G401.6 (cell line): ENCODE results near the gene SH3PXD2A.
"Not testable (repeated sequence)": the region's sequence is repeated elsewhere in the genome, so short reads cannot be mapped to it uniquely, and the experiment has no call there.

ENCODE experiments used
- FAIRE-seq: peaks from 2 replicates; lab custom pipeline; 2012; peaks lifted over from hg19 to GRCh38; lab: Jason Lieb, UNC

Gene SH3PXD2A

DNA sequence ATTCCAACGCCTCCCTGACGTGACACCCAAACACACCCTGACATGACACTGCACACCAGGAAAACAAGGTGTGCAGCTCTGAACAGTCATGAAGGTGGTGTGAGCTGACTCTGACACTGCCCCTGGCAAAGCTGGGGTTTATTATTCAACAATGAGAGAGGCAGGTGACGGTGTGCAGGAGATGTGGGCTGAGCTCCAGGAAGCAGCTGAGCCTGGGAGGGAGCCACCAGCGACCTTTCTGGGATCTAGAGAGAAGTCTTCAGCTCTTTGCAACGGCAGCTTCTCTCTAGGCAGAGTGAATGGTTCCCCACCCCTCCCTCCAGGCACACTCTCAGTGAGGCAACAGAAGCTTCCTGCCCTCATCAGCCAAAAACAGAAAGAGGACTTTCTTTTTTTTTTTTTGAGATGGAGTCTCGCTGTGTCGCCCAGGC lies 65.6 kb downstream of the SH3PXD2A start:
- FAIRE-seq = no peak

- FAIRE-seq = no peak
Measured at GRCh38 chr10:103789161-103789560, 66.2 kb downstream of the SH3PXD2A start.

DNA sequence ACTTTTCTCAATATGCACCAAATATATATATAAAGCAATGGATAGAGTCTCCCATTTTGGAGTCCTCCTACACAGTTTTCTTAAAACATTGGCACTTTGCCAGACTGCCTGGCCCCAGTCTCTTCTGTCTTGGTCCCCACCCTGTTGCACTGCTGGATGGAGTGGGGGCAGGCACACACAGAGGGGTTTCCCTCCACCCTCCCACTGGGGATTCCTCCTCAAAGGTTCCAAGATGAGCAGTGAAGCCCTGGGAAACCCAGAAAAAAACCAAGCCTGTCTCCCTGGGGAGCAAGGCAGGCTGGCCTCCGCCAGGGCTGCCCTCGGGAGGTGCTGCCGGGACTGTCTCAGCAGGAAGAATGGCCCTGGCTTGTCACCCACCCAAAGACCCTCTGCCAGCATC lies 68.0 kb downstream of the SH3PXD2A start:
- no peak for FAIRE-seq

- FAIRE-seq = no peak
Measured at GRCh38 chr10:103786020-103786419, 69.4 kb downstream of the SH3PXD2A start.

DNA sequence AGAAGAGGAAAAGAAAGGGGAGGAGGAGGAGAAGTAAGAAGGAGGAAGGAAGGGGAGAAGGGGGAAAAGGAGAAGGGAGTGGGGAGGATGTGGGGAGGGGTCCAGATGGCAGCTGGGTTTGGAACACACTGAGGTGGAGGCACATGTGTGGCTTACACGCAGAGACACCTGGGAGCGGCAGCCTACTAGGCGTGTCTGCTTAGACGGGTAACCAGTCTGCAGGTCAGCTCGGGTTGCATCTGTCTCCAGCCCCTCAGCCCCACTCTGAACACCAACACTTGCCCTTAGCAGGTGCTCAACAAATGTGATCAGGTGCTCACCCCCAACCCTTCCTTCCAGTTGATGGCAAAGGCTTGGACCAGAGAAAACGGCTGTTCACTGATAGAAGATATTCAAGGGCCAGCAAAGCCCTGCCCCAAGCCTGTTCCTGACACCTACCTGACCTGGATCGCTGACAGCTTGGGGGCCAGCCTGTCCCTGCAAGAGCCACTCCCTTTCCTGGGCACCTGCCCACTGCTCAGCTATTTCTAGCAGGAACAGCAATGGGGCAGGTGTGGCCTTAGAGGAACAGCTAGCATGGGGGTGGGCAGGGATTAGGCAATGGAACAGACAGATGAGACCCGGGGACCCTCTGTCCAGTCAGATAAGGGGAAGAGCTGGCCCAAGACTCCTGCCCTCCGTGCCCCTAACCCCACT lies 70.5 kb downstream of the SH3PXD2A start:
- FAIRE-seq = no peak

- FAIRE-seq = no peak
Measured at GRCh38 chr10:103784089-103784488, 71.3 kb downstream of the SH3PXD2A start.

- no peak for FAIRE-seq
Measured at GRCh38 chr10:103783681-103784080, 71.7 kb downstream of the SH3PXD2A start.

GRCh38 chr10:103781329-103782061 lies 73.9 kb downstream of the SH3PXD2A start:
- no peak for FAIRE-seq

- FAIRE-seq = no peak
Measured at GRCh38 chr10:103780242-103781149, 74.9 kb downstream of the SH3PXD2A start.

- no peak for FAIRE-seq
Measured at GRCh38 chr10:103778358-103779139, 76.8 kb downstream of the SH3PXD2A start.

GRCh38 chr10:103776878-103777591 lies 78.3 kb downstream of the SH3PXD2A start:
- no peak for FAIRE-seq

- no peak for FAIRE-seq
Measured at GRCh38 chr10:103775776-103776175, 79.6 kb downstream of the SH3PXD2A start.

- not testable (repeated sequence) for FAIRE-seq
Measured at GRCh38 chr10:103772846-103773245, 82.5 kb downstream of the SH3PXD2A start.

DNA sequence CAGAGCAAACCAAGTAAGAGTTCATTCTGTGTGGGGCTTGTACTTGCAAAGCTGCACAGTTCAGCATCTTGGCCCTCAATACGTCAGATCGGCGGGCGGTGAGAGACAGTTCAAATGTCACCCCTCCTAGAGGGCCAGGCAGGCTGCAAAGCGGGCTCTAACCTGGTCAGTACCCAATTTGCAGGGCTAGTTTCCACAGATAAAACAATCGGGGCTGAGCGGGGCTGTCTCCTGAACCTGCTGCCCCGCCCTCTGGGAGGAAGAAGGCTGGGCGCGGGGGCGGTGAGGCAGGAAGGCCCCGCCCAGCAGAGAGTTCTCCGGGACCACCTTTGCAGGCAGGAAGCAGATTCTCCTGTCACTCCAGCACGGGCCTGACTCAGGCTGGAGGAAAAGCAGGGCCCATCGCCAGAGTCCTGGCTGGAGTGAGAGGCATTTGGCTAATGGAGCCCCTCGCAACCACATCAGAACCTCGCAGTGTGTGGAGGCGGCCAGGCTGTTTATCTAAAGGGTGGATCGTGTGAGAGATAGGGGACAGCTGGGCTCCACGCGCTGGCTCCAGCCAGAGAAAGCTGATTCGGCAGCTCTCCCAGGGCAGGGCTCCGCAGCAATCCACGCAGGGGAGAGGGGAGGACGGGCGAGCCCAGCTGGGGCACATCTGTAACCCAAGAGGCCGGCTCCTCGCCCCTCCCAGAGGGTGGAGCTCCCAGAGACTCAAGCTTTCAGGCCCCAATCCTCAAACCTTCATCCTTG lies 83.1 kb downstream of the SH3PXD2A start:
- FAIRE-seq = no peak

DNA sequence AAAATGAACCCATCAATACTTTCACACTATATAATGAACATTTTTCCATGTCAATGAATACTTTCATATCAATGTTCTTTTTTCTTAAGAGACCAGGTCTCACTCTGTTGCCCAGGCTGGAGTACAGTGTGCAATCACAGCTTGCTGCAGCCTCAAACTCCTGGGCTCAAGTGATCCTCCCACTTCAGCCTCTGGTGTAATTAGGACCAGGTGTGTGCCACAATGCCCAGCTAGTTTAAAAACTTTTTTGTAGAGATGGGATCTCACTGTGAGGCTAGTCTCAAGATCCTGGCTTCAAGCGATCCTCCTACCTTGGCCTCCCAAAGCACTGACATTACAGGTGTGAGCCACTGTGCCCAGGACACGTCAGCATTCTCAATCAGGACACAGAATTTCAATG lies 85.2 kb downstream of the SH3PXD2A start:
- FAIRE-seq = no peak

GRCh38 chr10:103769176-103769575 lies 86.2 kb downstream of the SH3PXD2A start:
- FAIRE-seq = no peak

DNA sequence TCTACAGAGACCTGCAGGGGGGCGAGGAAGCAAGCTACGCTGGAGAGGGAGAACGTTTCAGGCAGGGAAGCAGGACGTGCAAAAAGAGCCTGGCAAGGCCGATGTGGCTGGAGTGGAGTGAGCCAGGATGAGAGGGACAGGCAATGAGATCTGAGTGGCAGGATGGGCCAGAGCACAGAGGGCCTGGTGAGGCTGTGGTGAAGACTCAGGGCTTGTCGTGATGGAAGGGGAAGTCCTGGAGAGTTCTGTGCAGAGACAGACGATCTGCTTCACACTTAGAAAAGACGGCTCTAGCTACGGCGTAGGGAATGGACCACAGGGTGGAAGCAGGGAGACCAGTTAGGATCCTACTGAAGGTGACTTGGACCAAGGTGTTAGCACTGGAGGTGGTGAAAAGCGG lies 87.0 kb downstream of the SH3PXD2A start:
- no peak for FAIRE-seq

DNA sequence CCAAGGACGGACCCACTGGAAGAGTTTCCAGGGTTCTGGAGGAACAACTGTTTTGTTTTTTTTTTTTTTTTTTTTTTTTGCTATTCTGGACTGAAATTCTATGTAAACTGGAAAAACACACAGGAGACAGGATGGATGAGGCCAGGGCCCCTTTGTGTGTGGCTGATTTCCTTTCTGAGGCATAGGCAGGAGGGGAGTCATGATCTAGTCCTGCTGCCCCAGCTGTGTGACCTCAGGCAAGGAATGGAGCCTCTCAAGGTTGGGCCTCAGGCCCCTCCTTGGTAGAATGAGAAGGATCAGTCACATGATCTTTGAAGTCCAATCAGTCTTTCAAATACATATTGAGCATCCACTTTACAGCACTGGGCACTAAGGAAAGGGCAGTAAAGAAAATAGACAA lies 87.6 kb downstream of the SH3PXD2A start:
- FAIRE-seq = no peak

DNA sequence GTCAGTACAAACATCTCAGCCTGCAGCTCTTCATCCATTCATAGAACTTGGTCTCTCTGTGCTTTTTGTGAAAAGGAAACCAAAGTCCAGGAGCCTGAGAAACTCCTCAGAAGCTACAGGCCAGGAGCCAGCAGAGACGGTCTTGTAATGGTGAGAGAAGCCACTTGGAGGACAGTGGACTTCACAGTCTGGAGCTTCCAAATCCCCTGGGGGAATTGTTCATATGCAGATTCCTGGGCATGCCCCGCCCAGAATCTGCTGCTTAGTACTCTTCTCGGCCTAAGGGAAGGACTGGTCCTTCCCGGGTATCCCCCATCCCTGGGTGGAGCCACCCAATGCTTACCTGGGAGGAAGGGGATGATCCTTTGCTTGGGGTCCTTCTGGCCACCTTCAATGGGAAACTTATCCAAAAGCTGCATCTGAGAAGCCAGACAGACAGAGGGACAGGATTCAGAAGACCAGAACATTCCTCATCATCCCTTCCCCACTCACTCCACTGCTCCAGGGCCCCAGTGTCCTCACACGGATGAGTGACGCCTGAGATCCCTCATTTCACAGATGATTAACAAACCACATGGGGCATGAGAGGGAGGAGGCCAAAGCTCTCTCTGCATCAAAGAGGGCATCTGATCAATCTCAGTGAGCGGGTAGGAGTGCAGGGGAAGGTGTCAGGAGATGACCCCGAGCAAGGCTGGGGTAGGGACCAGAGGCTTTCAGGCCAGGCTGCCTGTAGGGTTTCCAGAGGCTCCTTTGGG lies 88.4 kb downstream of the SH3PXD2A start:
- FAIRE-seq = no peak

DNA sequence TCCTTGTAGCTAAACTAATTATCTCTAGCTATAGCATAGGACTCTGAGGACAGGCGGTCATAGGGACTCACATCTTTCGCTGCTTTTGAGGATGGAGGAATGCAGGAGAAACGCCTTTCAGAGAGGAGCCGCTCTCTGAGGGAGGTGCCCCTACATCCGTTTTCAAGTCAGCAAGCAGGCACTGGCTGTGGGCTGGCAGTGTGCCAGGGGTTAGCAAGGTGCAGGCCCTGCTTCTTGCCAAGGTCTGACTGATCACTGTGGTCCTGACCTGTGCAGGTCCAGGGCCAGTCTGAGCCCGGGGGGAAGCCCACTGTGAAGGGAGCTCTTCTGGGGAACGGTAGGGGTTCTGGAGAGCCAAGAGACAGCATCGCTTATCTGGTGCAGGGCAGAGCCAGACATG lies 89.4 kb downstream of the SH3PXD2A start:
- FAIRE-seq = no peak
